GM21447 (cell line): ENCODE results near the gene ADAMTS15.

Experiments
- ATAC-seq: cut with Tn5 transposase; IDR thresholded peaks from one replicate; pipeline ENCODE4 v1.9.1; 2021; ENCODE audit not compliant: unreplicated experiment

ADAMTS15 gene

GRCh38 chr11:130510407-130511006 is 62.1 kb downstream of the ADAMTS15 start:
- ATAC-seq, result no peak

GRCh38 chr11:130511765-130512164 is 63.3 kb downstream of the ADAMTS15 start:
- ATAC-seq, result no peak

GRCh38 chr11:130512662-130513061 is 64.2 kb downstream of the ADAMTS15 start:
- ATAC-seq, result no peak

GRCh38 chr11:130513132-130513531 is 64.7 kb downstream of the ADAMTS15 start:
- no peak for ATAC-seq

- no peak for ATAC-seq
Observed at GRCh38 chr11:130514316-130514715, 65.9 kb downstream of the ADAMTS15 start.

- no peak for ATAC-seq
Observed at GRCh38 chr11:130514851-130515250, 66.4 kb downstream of the ADAMTS15 start.

GRCh38 chr11:130515829-130516553 is 67.5 kb downstream of the ADAMTS15 start:
- no peak for ATAC-seq

- no peak for ATAC-seq
Observed at GRCh38 chr11:130516554-130517505, 68.4 kb downstream of the ADAMTS15 start.

- no peak for ATAC-seq
Observed at GRCh38 chr11:130518164-130518680, 69.8 kb downstream of the ADAMTS15 start.

GRCh38 chr11:130519128-130519932 is 70.9 kb downstream of the ADAMTS15 start:
- no peak for ATAC-seq

- no peak for ATAC-seq
Observed at GRCh38 chr11:130520271-130520671, 71.8 kb downstream of the ADAMTS15 start.

- no peak for ATAC-seq
Observed at GRCh38 chr11:130522284-130522961, 74.0 kb downstream of the ADAMTS15 start.

GRCh38 chr11:130523166-130523565 is 74.7 kb downstream of the ADAMTS15 start:
- ATAC-seq, result no peak

- no peak for ATAC-seq
Observed at GRCh38 chr11:130523609-130524008, 75.2 kb downstream of the ADAMTS15 start.

GRCh38 chr11:130524132-130524790 is 75.8 kb downstream of the ADAMTS15 start:
- ATAC-seq, result no peak

GRCh38 chr11:130525307-130525706 is 76.9 kb downstream of the ADAMTS15 start:
- no peak for ATAC-seq
